ENCODE measurements around the gene TSPO. TPM values are rescaled to one million over a fixed set of nuclear protein-coding genes. Genes with fewer than 3 reads are reported as not detected.

The TSPO gene
- polyA plus RNA-seq, 3 donors, result 491 to 2,663 (median 2,230) TPM

DNA sequence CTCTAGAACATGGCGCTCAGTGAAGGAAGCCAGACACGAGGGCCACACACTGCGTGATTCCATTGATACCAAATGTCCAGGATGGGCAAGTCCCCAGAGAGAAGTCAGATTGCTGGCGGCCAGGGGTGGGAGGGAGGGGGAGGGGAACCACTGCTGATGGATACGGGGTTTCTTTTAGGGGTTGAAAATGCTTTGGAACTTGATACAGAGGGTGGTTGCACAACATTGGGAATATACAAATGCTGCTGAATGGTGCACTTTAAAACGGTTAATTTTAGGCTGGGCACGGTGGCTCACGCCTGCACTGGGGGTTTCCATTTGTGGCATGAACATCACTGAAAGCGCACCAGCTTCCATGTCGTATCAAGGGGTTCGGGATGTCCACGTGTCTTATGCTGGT, 5.1 kb downstream of the TSPO start:
- Histone ChIP-seq H3K4me2 (replicated peaks; ENCODE audit: extremely low read depth, low read length, poor library complexity, severe bottlenecking) (peak overlapping the region; percentile 79), H3K27ac (ENCODE audit: low read depth in 1 of 2, low read length in 2 of 2) (peak overlapping the region; percentile 79 to 87), H3K27me3 (ENCODE audit: control insufficient read depth in 2 of 2, insufficient read depth in 2 of 2, low read length in 2 of 2) (no peaks in the 10 kb centered on the region), H3K4me1 (ENCODE audit: control insufficient read depth in 1 of 2, insufficient read depth in 2 of 2, low read length in 2 of 2) (peaks cover 63 to 78% of the 10 kb centered on the region in 2 donors), H2AFZ (ENCODE audit: insufficient read depth, low read depth, low read length, poor library complexity, severe bottlenecking) (no peak overlapping the region), H3K9me3 (replicated peaks in 1 of 2; ENCODE audit: control insufficient read depth in 1 of 2, insufficient read depth in 1 of 2, low read length in 2 of 2) (no peaks in the 10 kb centered on the region), H3K4me3 (replicated peaks in 1 of 3; ENCODE audit: low read depth in 2 of 3, low read length in 3 of 3) (peak overlapping the region in 1 of 3 experiments; percentile 98), H4K20me1 (ENCODE audit: insufficient read depth, low read length) (peaks cover 82% of the 10 kb centered on the region), H3K9ac (ENCODE audit: insufficient read depth, low read length, poor library complexity, severe bottlenecking) (no peak overlapping the region), H3K79me2 (ENCODE audit: insufficient read depth, low read length) (peaks cover 97% of the 10 kb centered on the region), H3K36me3 (replicated peaks in 1 of 2; ENCODE audit: control insufficient read depth in 1 of 2, insufficient read depth in 2 of 2, low read length in 2 of 2) (peaks cover 22 to 42% of the 10 kb centered on the region in 2 donors)
- H3K4me3 Mint-ChIP-seq, result no peak overlapping the region
- peaks cover 0 to 2% (median 0%) of the 10 kb centered on the region in 7 donors for H3K9me3 Mint-ChIP-seq
- WGBS (ENCODE audit: insufficient coverage), result 75% methylated on average over 7 of the region's 12 CpGs
- H3K27me3 Mint-ChIP-seq (ENCODE audit: low read depth in 3 of 3), result peaks cover 0 to 2% (median 0%) of the 10 kb centered on the region in 3 donors
- H3K36me3 Mint-ChIP-seq, result peaks cover 15 to 46% of the 10 kb centered on the region in 2 donors
- H3K27ac Mint-ChIP-seq, result peak overlapping the region in 6 of 7 donors; percentile 72 to 96 (median 94)
- TF ChIP-seq, protein P1, sequence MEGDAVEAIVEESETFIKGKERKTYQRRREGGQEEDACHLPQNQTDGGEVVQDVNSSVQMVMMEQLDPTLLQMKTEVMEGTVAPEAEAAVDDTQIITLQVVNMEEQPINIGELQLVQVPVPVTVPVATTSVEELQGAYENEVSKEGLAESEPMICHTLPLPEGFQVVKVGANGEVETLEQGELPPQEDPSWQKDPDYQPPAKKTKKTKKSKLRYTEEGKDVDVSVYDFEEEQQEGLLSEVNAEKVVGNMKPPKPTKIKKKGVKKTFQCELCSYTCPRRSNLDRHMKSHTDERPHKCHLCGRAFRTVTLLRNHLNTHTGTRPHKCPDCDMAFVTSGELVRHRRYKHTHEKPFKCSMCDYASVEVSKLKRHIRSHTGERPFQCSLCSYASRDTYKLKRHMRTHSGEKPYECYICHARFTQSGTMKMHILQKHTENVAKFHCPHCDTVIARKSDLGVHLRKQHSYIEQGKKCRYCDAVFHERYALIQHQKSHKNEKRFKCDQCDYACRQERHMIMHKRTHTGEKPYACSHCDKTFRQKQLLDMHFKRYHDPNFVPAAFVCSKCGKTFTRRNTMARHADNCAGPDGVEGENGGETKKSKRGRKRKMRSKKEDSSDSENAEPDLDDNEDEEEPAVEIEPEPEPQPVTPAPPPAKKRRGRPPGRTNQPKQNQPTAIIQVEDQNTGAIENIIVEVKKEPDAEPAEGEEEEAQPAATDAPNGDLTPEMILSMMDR (IDR thresholded peaks at IDR 0.05), result no peak
- intact Hi-C loops (cut with micrococcal nuclease), result loop anchor here in 1 of 2 donors (10.0 kb wide), 2 partner anchors 142 to 222 kb away; partner anchors contain the start of gene PACSIN2
- peaks cover 63% of the 10 kb centered on the region for H3K4me1 Mint-ChIP-seq
- no peak for DNase-seq

- H3K36me3 Mint-ChIP-seq, result peaks cover 23 to 62% of the 10 kb centered on the region in 2 donors
- no peak overlapping the region for H3K4me3 ChIP-seq (replicated peaks in 1 of 3; ENCODE audit: low read depth in 2 of 3, low read length in 3 of 3)
- intact Hi-C loops (cut with micrococcal nuclease), result loop anchor here in 1 of 2 donors (10.0 kb wide), 2 partner anchors 143 to 223 kb away; partner anchors contain the start of gene PACSIN2
- no peak for DNase-seq
- no peaks in the 10 kb centered on the region for H3K27me3 ChIP-seq (ENCODE audit: control insufficient read depth in 2 of 2, insufficient read depth in 2 of 2, low read length in 2 of 2)
- peaks cover 0 to 2% (median 0%) of the 10 kb centered on the region in 7 donors for H3K9me3 Mint-ChIP-seq
- H3K4me2 ChIP-seq (replicated peaks; ENCODE audit: extremely low read depth, low read length, poor library complexity, severe bottlenecking), result no peak overlapping the region
- H3K27ac Mint-ChIP-seq, result peak overlapping the region in 6 of 7 donors; percentile 64 to 91 (median 83)
- 95% methylated on average over 7 of the region's 9 CpGs for WGBS (ENCODE audit: insufficient coverage)
- H3K27me3 Mint-ChIP-seq (ENCODE audit: low read depth in 3 of 3), result peaks cover 0 to 2% (median 0%) of the 10 kb centered on the region in 3 donors
- H3K9me3 ChIP-seq (replicated peaks in 1 of 2; ENCODE audit: control insufficient read depth in 1 of 2, insufficient read depth in 1 of 2, low read length in 2 of 2), result no peaks in the 10 kb centered on the region
- peak overlapping the region; percentile 21 for H3K9ac ChIP-seq (ENCODE audit: insufficient read depth, low read length, poor library complexity, severe bottlenecking)
- peaks cover 71 to 75% of the 10 kb centered on the region in 2 donors for H3K4me1 ChIP-seq (ENCODE audit: control insufficient read depth in 1 of 2, insufficient read depth in 2 of 2, low read length in 2 of 2)
- peak overlapping the region in 1 of 2 donors; percentile 11 for H3K4me3 Mint-ChIP-seq
- H3K27ac ChIP-seq (ENCODE audit: low read depth in 1 of 2, low read length in 2 of 2), result peak overlapping the region; percentile 20 to 78
- H3K79me2 ChIP-seq (ENCODE audit: insufficient read depth, low read length), result peaks cover 81% of the 10 kb centered on the region
- TF ChIP-seq, protein P1 (IDR thresholded peaks at IDR 0.05), result no peak
- H3K36me3 ChIP-seq (replicated peaks in 1 of 2; ENCODE audit: control insufficient read depth in 1 of 2, insufficient read depth in 2 of 2, low read length in 2 of 2), result peaks cover 31 to 58% of the 10 kb centered on the region in 2 donors
- H3K4me1 Mint-ChIP-seq, result peaks cover 64% of the 10 kb centered on the region
- peaks cover 92% of the 10 kb centered on the region for H4K20me1 ChIP-seq (ENCODE audit: insufficient read depth, low read length)
- H2AFZ ChIP-seq (ENCODE audit: insufficient read depth, low read depth, low read length, poor library complexity, severe bottlenecking), result no peak overlapping the region
Observed at GRCh38 chr22:43157874-43158546, 6.7 kb downstream of the TSPO start.
